Vein endothelial cell (primary cell): ENCODE results near the gene PSME2. TPM values are rescaled to one million over a fixed set of nuclear protein-coding genes. Genes with fewer than 3 reads are reported as not detected.

Experiments
- total RNA-seq: library from RNA; depleted of rRNA; stranded (reverse); fragments of >200 nt; gene quantifications from 2 replicates; pipeline ENCODE4 v1.2.3, GENCODE V29; 2012

Gene PSME2
- total RNA-seq = 54.7 and 62.1 TPM in 2 replicates

GRCh38 chr14:24146453-24146977 lies at the start of gene PSME2:
Gene PSME2 (minus strand): TSS chr14:24146610. CDS start chr14:24146581, 29 bp downstream.

GRCh38 chr14:24195186-24196070 lies 49.0 kb upstream of the PSME2 start, which contains the start of gene TM9SF1:
Gene TM9SF1 (minus strand): TSS chr14:24195441. CDS start chr14:24195019, 422 bp downstream.

GRCh38 chr14:24188251-24189058 lies 42.0 kb upstream of the PSME2 start, which contains the start of gene IPO4:
Gene IPO4 (minus strand): TSS chr14:24188816. CDS start chr14:24188787, 29 bp downstream.

GRCh38 chr14:24171422-24172260 lies 25.2 kb upstream of the PSME2 start, which contains the start of gene REC8:
Gene REC8 (plus strand): TSS chr14:24172080. CDS start chr14:24172553, 473 bp downstream.

GRCh38 chr14:24160850-24161804 lies 14.7 kb upstream of the PSME2 start, which contains the start of gene IRF9:
Gene IRF9 (plus strand): TSS chr14:24161265. CDS start chr14:24162145, 880 bp downstream.

GRCh38 chr14:24146978-24147760 lies 759 bp upstream of the PSME2 start, which contains the start of gene RNF31:
Gene RNF31 (plus strand): TSS chr14:24147498. CDS start chr14:24147699, 201 bp downstream.

GRCh38 chr14:24141097-24141880 lies 5.1 kb downstream of the PSME2 start, which contains the start of gene EMC9:
Gene EMC9 (minus strand): TSS chr14:24141591. CDS start chr14:24141304, 287 bp downstream.

GRCh38 chr14:24135834-24136683 lies 10.4 kb downstream of the PSME2 start, which contains the start of gene PSME1:
Gene PSME1 (plus strand): TSS chr14:24136194. CDS start chr14:24136263, 69 bp downstream.

GRCh38 chr14:24130380-24130716 lies 16.1 kb downstream of the PSME2 start, which contains the start of gene FITM1:
Gene FITM1 (plus strand): TSS chr14:24130659. CDS start chr14:24131564, 905 bp downstream.

GRCh38 chr14:24114532-24115421 lies 31.6 kb downstream of the PSME2 start, which contains the start of the genes DCAF11 and NRL:
Gene DCAF11 (plus strand): TSS chr14:24114777. CDS start chr14:24115595, 818 bp downstream.
Gene NRL (minus strand): TSS chr14:24114949. CDS start chr14:24082848, 32,101 bp downstream.

GRCh38 chr14:24093901-24094840 lies 52.2 kb downstream of the PSME2 start, which contains the start of gene PCK2:
Gene PCK2 (plus strand): TSS chr14:24094311. CDS start chr14:24094406, 95 bp downstream.

